ENCODE measurements around the gene HENMT1.
A peak's percentile ranks its signal among the peaks of the same experiment; 100 is the strongest.
"Not testable (repeated sequence)": the region's sequence is repeated elsewhere in the genome, so short reads cannot be mapped to it uniquely, and the experiment has no call there.

HENMT1 gene

DNA sequence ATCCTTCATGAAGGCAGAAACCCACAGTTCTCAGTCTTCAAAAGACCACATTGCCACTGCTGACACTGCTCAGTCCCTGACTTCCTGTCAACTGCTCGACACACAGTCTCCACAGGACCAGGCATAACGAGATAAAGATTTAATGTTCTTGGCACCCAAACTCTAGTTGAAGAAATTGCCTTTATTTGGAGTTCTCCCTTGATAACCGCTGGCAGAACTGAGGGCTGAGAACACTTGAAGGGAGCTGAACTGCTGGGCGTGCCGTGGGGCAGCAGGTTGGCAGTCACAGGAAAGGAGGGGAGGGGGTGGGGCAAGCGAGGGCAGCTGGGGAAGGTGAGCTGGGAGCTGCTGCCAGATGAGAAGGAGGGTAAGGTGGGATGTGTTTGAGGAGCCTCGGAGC, 15.9 kb downstream of the HENMT1 start:
- H3K4me3 ChIP-seq (ENCODE audit: low read depth, low read length), result no peak overlapping the region
- no peak for DNase-seq (ENCODE audit: low read depth)
- no peak for TF ChIP-seq CTCF (IDR thresholded peaks at IDR 0.05; ENCODE audit: control insufficient read depth, extremely low read depth, insufficient read depth)

- no peak overlapping the region for H3K4me3 ChIP-seq (ENCODE audit: low read depth, low read length)
- DNase-seq (ENCODE audit: low read depth), result peak; percentile 44
- peak; percentile 64 for TF ChIP-seq CTCF (IDR thresholded peaks at IDR 0.05; ENCODE audit: control insufficient read depth, extremely low read depth, insufficient read depth)
Measured at GRCh38 chr1:108643492-108644335, 17.2 kb downstream of the HENMT1 start.

- H3K4me3 ChIP-seq (ENCODE audit: low read depth, low read length); DNase-seq (ENCODE audit: low read depth): not testable (repeated sequence)
Measured at GRCh38 chr1:108640863-108641262, 20.0 kb downstream of the HENMT1 start.

DNA sequence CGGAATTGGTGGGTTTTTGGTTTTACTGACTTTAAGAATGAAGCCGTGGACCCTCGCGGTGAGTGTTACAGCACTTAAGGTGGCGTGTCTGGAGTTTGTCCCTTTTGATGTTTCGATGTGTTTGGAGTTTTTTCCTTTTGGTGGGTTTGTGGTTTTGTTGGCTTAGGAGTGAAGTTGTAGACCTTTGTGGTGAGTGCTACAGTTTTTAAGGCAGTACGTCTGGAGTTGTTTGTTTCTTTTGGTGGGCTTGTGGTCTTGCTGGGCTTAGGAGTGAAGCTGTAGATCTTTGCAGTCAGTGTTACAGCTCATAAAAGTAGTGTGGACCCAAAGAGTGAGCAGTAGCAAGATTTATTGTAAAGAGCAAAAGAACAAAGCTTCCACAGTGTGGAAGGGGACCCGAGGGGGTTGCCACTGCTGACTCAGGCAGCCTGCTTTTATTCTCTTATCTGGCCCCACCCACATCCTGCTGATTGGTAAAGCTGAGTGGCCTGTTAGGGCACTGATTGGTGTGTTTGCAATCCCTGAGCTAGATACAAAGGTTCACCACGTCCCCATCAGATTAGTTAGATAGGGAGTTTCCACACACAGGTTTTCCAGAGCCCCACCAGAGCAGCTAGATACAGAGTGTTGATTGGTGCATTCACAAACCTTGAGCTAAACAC, 20.9 kb downstream of the HENMT1 start:
- no peak for DNase-seq (ENCODE audit: low read depth)
- no peak overlapping the region for H3K4me3 ChIP-seq (ENCODE audit: low read depth, low read length)

GRCh38 chr1:108636876-108637275, 24.0 kb downstream of the HENMT1 start:
- no peak overlapping the region for H3K4me3 ChIP-seq (ENCODE audit: low read depth, low read length)
- no peak for DNase-seq (ENCODE audit: low read depth)
- no peak for TF ChIP-seq CTCF (IDR thresholded peaks at IDR 0.05; ENCODE audit: control insufficient read depth, extremely low read depth, insufficient read depth)

More for the DNA sequence above, 20.9 kb downstream of the HENMT1 start:
- no peak for TF ChIP-seq CTCF (IDR thresholded peaks at IDR 0.05; ENCODE audit: control insufficient read depth, extremely low read depth, insufficient read depth)

- DNase-seq (ENCODE audit: low read depth), result no peak
- TF ChIP-seq CTCF (IDR thresholded peaks at IDR 0.05; ENCODE audit: control insufficient read depth, extremely low read depth, insufficient read depth), result no peak
- no peak overlapping the region for H3K4me3 ChIP-seq (ENCODE audit: low read depth, low read length)
Measured at GRCh38 chr1:108634521-108634920, 26.4 kb downstream of the HENMT1 start.

GRCh38 chr1:108628665-108629064, 32.2 kb downstream of the HENMT1 start:
- TF ChIP-seq CTCF (IDR thresholded peaks at IDR 0.05; ENCODE audit: control insufficient read depth, extremely low read depth, insufficient read depth), result no peak
- no peak overlapping the region for H3K4me3 ChIP-seq (ENCODE audit: low read depth, low read length)
- DNase-seq (ENCODE audit: low read depth), result no peak

Measured in LNCaP clone FGC (cell line).